GM21390 (cell line): Measurements from ENCODE around the gene EGFR.
A peak's percentile ranks its signal among the peaks of the same experiment; 100 is the strongest.

Experiments used
- ATAC-seq: cut with Tn5 transposase; IDR thresholded peaks from one replicate; pipeline ENCODE4 v1.9.1; 2021; ENCODE audit not compliant: unreplicated experiment

EGFR gene

GRCh38 chr7:55080000-55080623, 61.3 kb downstream of the EGFR start:
- ATAC-seq, result no peak

GRCh38 chr7:55081068-55081467, 62.3 kb downstream of the EGFR start:
- no peak for ATAC-seq

GRCh38 chr7:55081472-55082227, 62.8 kb downstream of the EGFR start:
- no peak for ATAC-seq

GRCh38 chr7:55082228-55082603, 63.4 kb downstream of the EGFR start:
- no peak for ATAC-seq

- no peak for ATAC-seq
Measured at GRCh38 chr7:55083206-55083605, 64.4 kb downstream of the EGFR start.

- ATAC-seq, result no peak
Measured at GRCh38 chr7:55084307-55084706, 65.5 kb downstream of the EGFR start.

GRCh38 chr7:55085511-55086412, 66.9 kb downstream of the EGFR start:
- no peak for ATAC-seq

GRCh38 chr7:55086413-55087201, 67.8 kb downstream of the EGFR start:
- ATAC-seq, result peak; percentile 71

- ATAC-seq, result no peak
Measured at GRCh38 chr7:55087521-55087961, 68.7 kb downstream of the EGFR start.

GRCh38 chr7:55088107-55088506, 69.3 kb downstream of the EGFR start:
- ATAC-seq, result no peak

GRCh38 chr7:55088620-55089019, 69.8 kb downstream of the EGFR start:
- no peak for ATAC-seq

- ATAC-seq, result no peak
Measured at GRCh38 chr7:55092186-55092974, 73.6 kb downstream of the EGFR start.

GRCh38 chr7:55092975-55093373, 74.2 kb downstream of the EGFR start:
- ATAC-seq, result no peak

GRCh38 chr7:55093674-55094073, 74.9 kb downstream of the EGFR start:
- ATAC-seq, result no peak

- no peak for ATAC-seq
Measured at GRCh38 chr7:55094092-55094690, 75.4 kb downstream of the EGFR start.

GRCh38 chr7:55095672-55096071, 76.9 kb downstream of the EGFR start:
- ATAC-seq, result no peak

GRCh38 chr7:55096323-55096722, 77.5 kb downstream of the EGFR start:
- ATAC-seq, result no peak

GRCh38 chr7:55097100-55097499, 78.3 kb downstream of the EGFR start:
- no peak for ATAC-seq

- ATAC-seq, result no peak
Measured at GRCh38 chr7:55099066-55099820, 80.4 kb downstream of the EGFR start.
